ENCODE results near the gene TLX1. TPM values are rescaled to one million over a fixed set of nuclear protein-coding genes. Genes with fewer than 3 reads are reported as not detected.

TLX1 gene
- total RNA-seq, 3 donors from 2014 or later, result 0.93 to 1.0 TPM; not detected in 1

GRCh38 chr10:101123815-101124617, 7.1 kb upstream of the TLX1 start:
- intact Hi-C loops (cut with DNase I, micrococcal nuclease), result no loop called here
- H3K36me3 ChIP-seq (ENCODE audit: low read depth), result no peaks in the 10 kb centered on the region
- peaks cover 20% of the 10 kb centered on the region for H3K4me1 ChIP-seq (ENCODE audit: low read depth)
- TF ChIP-seq CTCF (IDR thresholded peaks at IDR 0.05), result no peak
- ATAC-seq (peak; percentile 27), DNase-seq (no peak)
- no peak overlapping the region for H3K4me3 ChIP-seq
- no peaks in the 10 kb centered on the region for H3K9me3 ChIP-seq

DNA sequence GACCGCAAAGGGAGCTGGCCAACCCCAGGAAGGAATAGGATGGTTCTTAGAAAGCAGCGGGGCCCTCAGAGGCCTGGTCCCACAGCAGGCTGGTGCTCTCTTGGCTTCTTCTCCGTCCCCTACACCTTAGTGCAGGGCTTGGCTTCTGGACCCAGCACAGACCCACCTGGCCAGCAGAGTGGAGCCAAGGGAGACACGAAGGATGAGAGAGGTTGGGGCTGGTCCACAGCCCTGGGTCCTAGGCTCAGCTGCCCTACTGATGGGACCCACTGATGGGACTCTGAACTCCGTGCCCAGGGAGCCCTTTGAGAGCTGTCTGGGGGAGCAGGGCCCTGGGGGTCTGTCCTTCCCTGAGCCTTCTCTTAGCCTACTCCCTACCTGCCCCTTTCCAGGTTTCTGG, 6.2 kb upstream of the TLX1 start:
- H3K9me3 ChIP-seq, result no peaks in the 10 kb centered on the region
- no peaks in the 10 kb centered on the region for H3K36me3 ChIP-seq (ENCODE audit: low read depth)
- intact Hi-C loops (cut with DNase I, micrococcal nuclease), result no loop called here
- H3K4me3 ChIP-seq, result no peak overlapping the region
- ATAC-seq (no peak), DNase-seq (no peak)
- no peak for TF ChIP-seq CTCF (IDR thresholded peaks at IDR 0.05)
- peaks cover 20% of the 10 kb centered on the region for H3K4me1 ChIP-seq (ENCODE audit: low read depth)

- no peaks in the 10 kb centered on the region for H3K9me3 ChIP-seq
- ATAC-seq (no peak), DNase-seq (no peak)
- H3K36me3 ChIP-seq (ENCODE audit: low read depth), result no peaks in the 10 kb centered on the region
- intact Hi-C loops (cut with DNase I, micrococcal nuclease), result no loop called here
- H3K4me1 ChIP-seq (ENCODE audit: low read depth), result peaks cover 24% of the 10 kb centered on the region
- no peak overlapping the region for H3K4me3 ChIP-seq
- no peak for TF ChIP-seq CTCF (IDR thresholded peaks at IDR 0.05)
These were observed 4.1 kb upstream of the TLX1 start for GRCh38 chr10:101126684-101127628.

DNA sequence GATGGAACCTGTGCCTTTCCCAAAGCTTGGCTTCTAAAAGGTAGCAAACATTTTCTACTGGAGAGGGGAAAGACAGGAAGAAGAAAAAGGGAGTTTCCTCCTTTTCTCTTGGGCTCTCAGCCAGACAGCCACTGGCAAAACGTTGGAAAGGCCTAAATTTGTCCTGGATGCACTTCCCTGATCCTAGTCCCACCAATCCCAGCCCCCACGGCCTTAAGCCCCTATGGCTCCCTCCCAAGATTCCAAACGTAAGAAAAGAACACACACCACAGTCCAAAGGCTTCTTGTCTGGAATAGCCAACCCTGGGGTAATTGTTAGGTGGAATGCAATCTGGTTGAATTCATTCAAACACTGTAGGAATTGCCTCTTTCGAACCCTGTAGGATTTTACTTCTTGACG, 959 bp upstream of the TLX1 start:
- Histone ChIP-seq H3K9me3 (no peaks in the 10 kb centered on the region), H3K36me3 (ENCODE audit: low read depth) (no peaks in the 10 kb centered on the region), H3K4me3 (no peak overlapping the region), H3K4me1 (ENCODE audit: low read depth) (peaks cover 16% of the 10 kb centered on the region)
- TF ChIP-seq CTCF (IDR thresholded peaks at IDR 0.05), result no peak
- ATAC-seq (no peak), DNase-seq (no peak)
- intact Hi-C loops (cut with DNase I, micrococcal nuclease), result no loop called here

GRCh38 chr10:101131962-101132635, 999 bp downstream of the TLX1 start:
- no peak for ATAC-seq
- Histone ChIP-seq H3K4me3 (no peak overlapping the region), H3K4me1 (ENCODE audit: low read depth) (peaks cover 16% of the 10 kb centered on the region), H3K36me3 (ENCODE audit: low read depth) (no peaks in the 10 kb centered on the region), H3K9me3 (no peaks in the 10 kb centered on the region)
- TF ChIP-seq CTCF (IDR thresholded peaks at IDR 0.05), result no peak
- no peak for DNase-seq
- intact Hi-C loops (cut with DNase I, micrococcal nuclease), result no loop called here

Measured in mucosa of descending colon (tissue), 3 donors.